22Rv1 (cell line): ENCODE results near the gene SH2D5.

Experiments used
- CTCF ChIP-seq: fragments of 450-650 bp; IDR thresholded peaks from 2 replicates; pipeline ENCODE4 v1.5.1; 2017; ENCODE audit warnings: mild to moderate bottlenecking
- ZFX ChIP-seq: fragments of 450-650 bp; IDR thresholded peaks from 2 replicates; pipeline ENCODE4 v1.6.1; 2017; ENCODE audit warnings: antibody characterized with exemption, borderline replicate concordance

GRCh38 chr1:20709868-20710267 is 22.6 kb downstream of the SH2D5 start:
- TF ChIP-seq CTCF = no peak
- TF ChIP-seq ZFX = no peak
